GM19328 (cell line): Measurements from ENCODE around the gene TTBK2.

Source experiments
- ATAC-seq: cut with Tn5 transposase; IDR thresholded peaks from one replicate; pipeline ENCODE4 v1.9.1; 2021; ENCODE audit warnings: mild to moderate bottlenecking, moderate library complexity; ENCODE audit not compliant: unreplicated experiment

Gene TTBK2

DNA sequence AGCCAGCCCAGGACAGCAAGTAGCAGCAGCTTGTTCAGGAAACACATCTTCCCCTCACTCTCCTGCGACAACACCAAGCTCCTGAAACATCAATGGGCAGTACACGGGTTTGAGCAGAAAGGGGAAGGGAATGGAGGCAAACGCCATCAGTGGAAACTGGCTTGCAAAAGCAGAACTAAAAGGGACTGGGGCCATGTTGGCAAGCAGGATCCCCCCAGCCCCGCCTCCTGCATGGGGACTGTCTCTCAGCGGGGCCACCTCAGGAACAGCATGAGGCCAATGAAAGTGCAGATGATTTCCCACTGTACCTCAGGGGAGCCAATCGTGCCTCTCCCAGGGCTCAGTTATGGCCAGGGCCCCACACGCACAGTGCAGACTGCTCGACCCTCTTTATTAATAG is 190.4 kb downstream of the TTBK2 start:
- ATAC-seq = no peak

DNA sequence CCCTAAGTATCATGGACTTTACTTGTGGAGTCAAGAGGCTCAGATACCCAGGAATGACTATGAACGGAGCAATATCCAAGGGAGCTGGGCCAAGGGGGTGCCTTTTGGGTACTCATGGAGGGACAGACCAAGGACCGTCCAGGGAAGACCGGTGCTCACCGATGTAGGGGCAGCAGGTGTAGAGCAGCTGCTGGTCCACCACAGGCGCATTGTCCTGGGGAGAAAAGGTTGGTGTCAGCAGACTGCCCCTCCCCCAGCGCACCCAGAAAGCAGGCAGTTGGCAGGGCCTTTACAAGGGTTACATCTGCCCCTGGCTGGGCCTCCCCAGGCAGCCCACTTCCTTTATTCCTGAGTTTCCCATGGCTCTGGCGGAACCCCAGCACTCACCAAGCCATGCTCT is 191.2 kb downstream of the TTBK2 start:
- ATAC-seq = no peak

DNA sequence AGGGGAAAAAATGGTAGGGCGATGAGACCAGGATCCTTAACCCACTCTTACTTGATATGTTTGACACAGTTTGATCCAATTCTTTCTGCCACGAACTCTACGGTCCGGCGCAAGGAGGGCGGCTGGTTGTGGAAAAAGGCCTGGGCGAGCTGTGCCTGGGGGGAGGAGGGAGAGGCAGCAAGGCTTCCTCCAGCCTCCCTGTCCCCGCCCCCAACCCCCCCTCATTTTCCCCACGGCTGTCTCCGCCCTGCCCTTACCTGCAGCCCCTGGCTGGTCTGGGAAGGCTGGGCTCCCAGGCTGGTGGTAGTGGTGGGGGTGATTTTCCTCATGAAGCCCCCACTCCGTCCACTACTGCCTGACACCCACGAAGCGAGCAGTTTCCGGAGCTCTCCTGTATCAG is 191.6 kb downstream of the TTBK2 start:
- ATAC-seq = no peak

DNA sequence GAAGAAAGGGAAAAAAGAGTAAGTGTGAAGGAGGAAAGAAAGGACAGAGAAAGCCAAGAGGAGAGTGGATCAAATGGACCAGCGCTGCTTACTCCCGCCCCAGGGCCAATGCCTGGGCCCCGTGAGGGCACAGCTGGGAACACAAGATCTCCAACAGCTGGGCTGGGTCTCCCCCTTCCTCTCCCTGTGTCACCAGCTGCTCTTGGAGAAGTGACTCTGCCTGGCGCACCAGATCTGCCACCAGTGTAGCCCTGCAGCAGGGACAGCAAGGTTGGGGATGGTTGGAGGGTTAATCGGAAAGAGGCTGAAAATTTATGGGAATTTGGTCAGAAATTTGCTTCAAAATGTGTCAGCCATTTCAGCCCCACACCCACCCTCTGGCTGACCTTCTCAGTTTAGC is 192.0 kb downstream of the TTBK2 start:
- no peak for ATAC-seq

DNA sequence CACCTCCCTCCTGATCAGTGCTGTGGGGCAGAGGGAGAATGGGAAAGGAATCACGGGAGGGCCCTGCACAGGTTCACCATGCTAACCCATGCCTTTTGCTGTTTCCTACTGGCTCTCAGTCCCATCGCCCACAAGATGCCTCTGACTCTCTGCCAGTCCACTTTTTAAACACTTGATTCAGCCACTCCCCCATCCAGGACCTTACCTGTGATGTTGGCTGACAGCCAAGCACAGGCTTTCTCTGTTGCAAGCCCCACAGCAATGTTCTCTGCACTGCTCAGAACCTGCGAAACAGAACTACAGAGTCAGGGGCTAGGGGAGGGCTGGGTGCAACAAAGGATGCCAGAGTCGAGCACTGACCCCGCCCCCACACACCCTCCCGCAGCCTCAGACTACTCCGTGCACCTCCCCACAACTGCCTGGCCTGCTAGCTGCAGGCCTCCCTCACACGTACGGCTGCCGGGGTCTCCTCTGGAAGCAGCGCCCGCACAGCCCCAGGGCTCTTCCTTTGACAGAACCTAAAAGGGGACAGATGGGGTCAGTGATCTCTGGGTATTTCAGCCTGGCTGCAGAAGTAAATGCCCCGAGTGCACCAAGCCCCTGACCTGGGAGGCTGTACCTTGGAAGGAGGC is 192.7 kb downstream of the TTBK2 start:
- ATAC-seq = no peak

DNA sequence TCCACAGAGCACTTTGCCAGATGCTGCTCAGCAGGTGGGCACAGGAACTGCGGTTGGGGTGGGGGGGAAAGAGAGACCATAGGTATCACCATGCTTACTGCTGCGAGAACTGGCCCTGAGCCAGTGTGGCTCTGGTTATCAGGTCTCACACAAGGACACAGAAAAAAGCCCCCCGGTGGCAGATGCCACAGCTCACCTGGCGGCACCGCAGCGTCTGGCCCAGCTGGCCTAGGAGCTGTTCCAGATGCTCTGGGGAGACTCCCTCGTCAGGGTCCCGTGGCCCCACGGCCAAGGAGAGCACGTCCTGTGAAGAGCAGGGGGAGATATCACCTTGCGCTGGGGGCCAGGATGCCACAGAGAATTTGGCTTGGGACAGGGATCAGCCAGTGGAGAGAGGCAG is 194.5 kb downstream of the TTBK2 start:
- no peak for ATAC-seq

DNA sequence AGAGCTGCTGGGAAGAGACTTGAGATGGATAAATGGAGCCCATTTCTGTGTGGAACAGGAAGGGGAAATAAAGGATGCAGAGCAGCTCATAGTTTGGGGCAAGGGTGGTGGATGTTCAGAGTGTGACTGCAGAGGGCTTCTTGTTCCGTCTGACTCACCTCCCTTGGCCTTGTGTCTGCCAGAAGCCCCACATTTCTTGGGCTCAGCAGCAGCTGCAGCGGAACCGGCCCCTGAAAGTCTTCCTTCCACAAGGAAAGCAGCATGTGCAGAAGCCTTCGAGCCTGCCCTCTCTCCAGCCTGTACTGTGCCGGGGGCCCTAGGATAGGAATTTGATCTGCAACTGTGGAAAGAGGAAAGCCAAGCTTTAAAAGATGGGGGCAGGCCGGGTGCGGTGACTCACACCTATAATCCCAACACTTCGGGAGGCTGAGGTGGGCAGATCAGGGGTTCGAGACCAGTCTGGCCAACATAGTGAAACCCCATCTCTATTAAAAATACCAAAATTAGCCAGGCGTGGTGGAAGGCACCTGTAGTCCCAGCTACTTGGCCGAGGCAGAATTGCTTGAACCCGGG is 195.2 kb downstream of the TTBK2 start:
- ATAC-seq = no peak

DNA sequence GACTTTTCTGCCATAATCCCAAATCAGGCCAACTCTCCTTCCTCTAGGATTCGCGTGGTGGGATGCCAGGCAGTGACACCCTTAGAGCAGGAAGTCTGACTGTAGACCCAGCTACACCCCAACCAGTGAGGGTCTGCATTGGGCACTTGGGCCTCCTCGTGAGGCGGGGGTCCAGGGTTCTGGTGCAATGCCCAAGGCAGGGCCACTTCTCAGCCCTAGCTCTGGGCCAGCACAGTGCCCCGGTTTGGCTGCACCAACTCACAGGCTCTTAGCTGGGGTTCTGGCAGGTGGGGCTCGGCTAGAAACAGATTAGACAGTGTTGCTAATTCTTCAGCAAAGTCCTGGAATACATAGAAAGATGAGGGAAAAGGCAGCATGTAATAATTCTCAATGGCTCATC is 196.3 kb downstream of the TTBK2 start:
- no peak for ATAC-seq

DNA sequence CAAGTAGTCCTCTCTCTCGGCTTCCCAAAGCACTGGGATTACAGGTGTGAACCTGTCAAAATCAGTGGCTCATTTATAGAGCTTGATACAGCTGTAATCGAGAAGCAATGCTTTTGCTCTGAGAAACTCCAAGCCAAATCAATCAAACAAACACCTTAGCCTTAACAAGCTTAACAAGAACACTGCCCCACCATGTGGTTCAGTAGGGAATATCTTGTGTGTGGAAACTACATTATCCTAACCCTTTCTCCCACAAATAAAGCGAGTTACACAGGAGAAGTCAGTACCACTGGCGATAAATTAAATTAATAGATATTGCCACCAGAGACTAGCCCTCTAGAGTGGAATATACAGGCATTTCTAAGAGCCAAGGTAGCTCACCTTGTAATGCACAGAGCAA is 197.5 kb downstream of the TTBK2 start:
- ATAC-seq = no peak

DNA sequence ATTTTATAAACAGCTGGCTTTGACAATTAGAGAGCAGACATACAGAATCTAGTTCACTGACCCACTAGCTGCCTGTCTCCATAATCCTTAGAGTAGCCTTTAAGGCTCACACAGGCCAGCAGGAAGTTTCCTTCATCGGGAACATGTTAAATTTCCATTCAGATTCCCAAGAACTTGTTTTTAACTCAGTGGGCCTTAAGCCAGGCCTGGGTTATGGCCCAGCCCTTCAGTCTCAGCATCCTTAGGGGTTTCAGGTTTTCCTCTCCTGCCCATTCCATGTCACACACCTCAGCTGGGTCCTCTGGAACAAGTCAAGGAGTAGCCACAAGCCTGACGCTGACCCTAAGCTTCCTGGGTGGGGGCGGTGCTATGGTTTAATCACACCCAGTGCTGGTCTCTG is 198.7 kb downstream of the TTBK2 start:
- no peak for ATAC-seq

DNA sequence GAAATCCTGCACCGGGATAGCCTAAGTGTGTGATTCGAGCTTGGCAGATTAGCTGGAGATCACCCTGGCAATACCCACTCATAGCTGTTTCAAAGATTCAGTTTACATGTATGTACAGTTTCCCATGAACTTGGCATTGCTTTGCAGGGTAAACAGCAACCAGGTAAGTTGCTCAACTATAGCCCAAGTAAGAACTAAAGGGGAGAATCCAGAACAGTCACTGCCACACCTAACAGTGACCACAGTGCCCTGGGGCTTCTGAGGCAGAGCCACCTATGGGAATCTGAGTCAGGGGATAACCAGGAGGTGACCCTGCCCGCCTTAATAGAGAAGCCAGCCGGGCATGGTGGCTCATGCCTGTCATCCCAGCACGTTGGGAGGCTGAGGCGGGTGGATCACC is 199.6 kb downstream of the TTBK2 start:
- no peak for ATAC-seq

DNA sequence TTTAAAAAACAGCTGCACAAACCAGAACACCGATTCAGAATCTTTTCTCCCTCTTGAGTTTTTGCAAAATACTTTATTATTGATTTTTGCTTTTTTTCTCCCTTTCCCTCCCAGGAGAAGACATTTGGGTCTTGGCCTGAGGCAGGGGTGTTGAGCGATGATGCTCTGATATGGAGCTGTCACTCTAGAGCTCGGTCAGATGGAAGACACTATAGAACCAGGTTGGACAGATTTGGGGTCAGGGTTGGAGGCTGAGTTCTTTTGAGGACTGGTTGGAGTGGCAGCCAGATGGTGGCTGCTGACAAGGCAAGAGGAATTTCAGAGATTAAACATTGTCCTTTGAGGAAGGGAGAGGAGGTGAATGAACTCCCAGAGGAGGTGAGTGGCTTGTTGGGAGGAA is 200.5 kb downstream of the TTBK2 start:
- ATAC-seq = no peak

DNA sequence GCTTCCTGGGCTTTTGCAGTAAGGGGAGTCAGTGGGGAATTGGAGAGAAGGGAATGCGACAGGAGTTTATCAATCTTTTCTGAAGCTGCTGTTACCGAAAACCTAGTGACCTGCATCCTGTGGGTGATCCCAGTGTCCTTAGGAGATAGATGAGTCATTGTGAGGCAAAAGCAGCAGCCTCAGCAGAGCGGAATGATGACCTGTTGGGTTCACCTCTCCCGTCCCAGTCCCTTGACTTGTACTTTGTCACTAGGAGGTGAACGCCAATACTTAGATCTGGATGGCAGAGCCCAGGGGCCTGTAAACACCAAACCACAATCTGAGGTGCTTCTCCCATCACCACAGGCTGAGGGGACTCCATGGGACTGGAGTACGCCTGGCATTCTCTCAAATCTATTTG is 201.5 kb downstream of the TTBK2 start:
- no peak for ATAC-seq

DNA sequence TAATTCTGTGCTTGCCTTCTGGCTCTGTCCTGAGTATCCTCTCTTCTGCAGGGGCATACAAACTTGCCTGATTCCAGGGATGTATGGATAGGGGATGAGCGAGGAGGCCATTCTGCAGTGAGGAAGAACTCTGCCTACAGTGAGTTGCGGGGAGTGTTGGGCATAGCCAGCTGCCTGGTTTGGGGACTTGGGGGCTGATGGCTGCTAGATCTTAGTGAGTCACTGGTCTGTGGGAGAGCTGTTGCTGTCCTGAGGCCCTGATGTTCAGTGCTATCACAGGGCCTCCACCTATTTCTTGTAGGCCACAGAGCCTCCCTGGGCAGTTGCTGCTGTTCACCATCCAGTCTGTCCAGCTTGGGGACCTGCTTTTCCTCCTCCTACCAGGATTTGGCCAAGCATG is 204.0 kb downstream of the TTBK2 start:
- ATAC-seq = no peak

DNA sequence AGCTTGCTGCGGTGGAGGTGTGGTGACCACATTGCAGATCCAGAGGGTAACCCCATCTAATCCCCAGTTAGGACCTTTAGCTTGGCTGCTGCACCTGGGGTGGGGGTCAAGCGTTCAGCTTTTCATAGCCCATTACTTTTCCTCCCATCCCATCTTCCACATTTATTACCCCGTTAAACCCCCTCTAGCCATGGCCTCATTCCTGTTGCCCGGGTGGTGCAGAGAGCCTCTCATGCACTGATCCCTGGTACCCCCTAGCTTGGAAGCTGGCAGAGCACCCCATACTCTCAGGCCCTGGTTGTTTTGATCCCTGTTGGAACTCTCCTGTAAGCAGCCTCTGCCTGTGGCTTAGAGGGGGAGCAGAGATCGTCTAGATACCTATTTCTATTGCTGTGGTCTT is 204.5 kb downstream of the TTBK2 start:
- ATAC-seq = no peak

DNA sequence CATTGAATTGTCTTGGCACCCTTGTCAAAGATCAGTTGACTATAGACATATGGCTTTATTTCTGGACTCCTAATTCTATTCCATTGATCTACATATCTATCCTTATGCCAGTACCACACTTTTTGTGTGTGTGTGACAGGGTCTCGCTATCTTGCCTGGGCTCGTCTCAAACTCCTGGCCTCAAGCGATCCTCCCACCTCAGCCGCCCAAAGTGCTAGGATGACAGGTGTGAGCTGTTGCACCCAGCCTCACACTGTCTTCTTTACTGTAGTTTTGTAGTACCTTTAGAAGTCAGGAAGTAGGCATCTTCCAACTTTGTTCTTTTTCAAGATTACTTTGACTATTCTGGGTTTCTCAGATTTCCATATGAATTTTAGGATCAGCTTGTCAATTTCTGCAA is 208.0 kb downstream of the TTBK2 start:
- no peak for ATAC-seq

DNA sequence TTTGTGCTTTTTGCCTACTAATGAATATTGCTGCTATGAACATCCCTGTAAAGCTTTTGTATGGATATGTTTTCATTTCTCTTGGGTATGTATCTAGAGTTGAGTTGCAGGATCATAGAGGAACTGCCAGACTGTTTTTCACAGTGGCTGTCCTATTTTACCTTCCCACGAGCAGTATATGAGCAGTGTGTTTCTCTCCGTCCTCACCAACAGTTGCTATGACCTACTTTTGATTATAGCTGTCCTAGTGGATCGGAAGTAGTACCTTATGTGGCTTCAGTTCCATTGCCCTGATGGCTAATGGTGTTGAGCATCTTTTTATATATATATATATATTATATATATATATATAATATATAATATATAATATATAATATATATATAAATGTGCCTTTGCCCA is 208.8 kb downstream of the TTBK2 start:
- no peak for ATAC-seq

DNA sequence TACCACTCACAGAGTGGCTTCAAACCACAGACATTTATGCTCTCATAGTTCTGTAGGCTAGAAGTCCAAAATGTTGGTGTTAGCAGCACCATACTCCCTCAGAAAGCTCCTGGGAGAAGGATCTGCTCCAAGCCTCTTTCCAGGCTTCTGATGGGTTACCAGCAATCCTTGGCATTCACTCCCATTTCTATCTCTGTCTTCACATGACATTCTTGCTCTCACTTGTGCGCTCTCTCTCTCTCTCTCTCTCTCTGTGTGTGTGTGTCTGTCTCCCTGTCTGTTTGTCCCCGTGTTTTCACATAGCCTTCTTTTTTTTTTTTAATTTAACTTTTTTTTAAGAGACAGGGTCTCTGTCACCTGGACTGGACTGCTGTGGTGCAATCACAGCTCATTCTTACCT is 209.9 kb downstream of the TTBK2 start:
- ATAC-seq = no peak

DNA sequence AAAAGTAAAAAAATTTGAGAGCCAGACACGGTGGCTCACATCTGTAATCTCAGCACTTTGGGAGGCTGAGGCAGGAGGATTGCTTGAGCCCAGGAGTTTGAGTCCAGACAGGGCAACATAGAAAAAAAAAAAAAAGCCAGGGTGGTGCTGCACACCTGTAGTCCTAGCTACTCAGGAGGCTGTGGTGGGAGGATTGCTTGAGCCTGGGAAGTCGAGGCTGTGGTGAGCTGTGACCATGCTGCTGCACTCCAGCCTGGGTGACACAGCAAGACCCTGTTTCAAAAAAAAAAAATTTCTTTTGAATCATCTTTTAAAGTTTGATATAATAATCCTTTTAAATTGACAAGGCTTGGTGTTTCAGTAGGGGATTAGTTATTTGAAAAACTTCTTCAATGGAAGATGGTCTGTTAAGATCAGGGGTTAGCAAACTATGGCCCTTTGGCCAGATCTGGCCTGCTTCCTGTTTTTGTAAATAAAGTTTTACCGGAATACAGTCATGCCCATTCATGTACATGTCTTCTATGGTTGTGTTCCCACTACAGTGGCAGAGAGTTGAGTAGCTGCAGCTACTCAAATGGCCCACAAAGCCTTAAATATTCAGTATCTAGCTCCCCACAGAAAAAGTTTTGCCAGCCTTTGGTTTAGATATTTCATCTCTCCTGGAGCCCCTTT is 212.6 kb downstream of the TTBK2 start:
- ATAC-seq = no peak

DNA sequence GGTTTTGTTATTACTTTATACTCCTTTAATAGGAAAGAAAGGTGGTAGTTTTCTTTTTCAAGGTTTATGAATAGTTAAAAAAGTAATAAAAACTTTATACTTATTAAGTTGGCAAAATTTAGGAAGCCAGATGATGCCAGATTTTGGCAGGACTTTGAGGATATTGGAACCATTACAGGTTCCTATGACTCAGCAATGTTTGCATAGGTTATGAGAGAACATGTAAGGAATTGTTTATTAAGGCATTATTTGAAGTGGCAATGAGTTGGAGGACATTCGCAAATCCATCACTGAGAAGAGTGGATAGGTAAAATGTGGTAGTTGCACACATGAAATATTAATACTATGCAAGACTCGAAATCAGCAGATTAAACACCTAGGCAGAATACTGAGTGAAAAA is 213.5 kb downstream of the TTBK2 start:
- no peak for ATAC-seq

DNA sequence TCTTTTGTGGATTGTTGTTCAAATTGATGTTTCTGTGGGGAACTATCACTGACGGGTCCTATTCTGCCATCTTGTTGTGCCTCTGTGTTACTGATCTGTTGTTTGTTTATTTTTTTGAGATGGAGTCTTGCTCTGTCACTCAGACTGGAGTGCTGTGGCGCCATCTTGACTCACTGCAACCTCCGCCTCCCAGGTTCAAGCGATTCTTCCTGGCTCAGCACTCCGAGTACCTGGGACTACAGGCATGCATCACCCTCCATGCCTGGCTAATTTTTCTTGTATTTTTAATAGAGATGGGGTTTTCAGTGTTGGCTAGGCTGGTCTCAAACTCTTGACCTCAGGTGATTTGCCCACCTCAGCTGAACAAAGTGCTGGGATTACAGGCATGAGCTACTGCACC is 215.2 kb downstream of the TTBK2 start:
- no peak for ATAC-seq

DNA sequence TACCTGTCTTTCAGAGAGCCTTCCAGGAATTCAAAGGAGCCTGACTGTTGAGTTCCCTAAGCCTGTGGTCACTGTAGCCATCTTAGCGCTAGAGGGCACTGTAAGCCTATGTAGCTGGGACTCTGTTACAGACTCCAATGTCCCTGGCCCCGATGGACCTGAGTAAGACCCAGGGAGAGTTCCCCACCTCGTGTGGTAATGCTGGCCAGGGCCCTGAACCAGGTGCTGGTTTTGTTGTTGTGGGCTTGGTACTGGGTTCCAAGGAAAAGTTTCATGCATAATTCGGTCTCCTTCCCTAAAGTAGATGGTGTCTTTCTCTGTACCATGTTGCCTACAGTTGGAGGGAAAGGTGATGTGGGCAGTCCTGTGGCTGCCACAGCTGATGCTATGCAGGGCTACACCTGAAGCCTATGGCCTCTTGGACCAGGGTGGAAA is 216.1 kb downstream of the TTBK2 start:
- ATAC-seq = no peak

DNA sequence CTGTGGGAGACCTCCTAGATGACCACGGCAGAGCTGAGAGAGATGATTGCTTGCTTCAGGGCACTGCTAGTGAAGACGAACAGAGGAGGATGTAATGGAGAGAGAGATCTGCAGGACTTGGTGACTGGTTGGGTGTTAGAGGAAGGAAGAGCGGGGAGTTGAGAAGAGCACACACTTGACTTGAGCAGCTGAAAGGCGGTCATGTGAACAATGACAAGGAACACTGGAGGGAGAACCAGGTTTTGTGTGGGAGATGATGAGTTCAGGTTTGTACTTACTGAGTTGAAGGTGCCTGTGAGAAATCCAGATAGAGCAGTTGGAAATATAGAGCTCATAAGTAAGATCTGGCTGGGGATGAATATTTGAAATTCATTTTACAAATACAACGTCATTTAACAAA is 224.0 kb downstream of the TTBK2 start:
- no peak for ATAC-seq
